Measurements from ENCODE around the gene GALR1.

GALR1 gene

DNA sequence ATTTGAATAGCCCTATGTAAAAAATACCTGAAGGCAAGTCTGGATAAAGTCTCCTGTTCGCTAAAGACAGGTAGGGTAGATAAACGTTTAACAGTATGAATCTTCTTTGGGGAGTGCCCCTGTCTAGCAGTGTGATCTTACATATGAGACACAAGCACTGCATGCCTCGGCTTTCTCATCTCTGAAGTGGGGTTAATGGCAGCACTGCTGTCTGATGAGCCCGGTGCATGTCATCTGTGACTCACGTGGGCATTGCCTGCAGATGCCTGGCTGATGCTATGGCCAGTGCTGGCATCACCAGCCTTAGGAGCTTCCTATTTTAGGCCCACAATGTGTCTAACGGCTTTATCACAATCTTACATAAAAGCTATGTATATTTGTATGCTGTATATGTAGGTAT is 50.1 kb downstream of the GALR1 start:
- DNase-seq (ENCODE audit: low spot score), result no peak
- in situ Hi-C loops (cut with MboI; ENCODE audit: low pct_unique_long_range_greater_than_20kb, low sequenced_read_pairs, unreplicated experiment), result no loop called here
- TF ChIP-seq, protein P1, sequence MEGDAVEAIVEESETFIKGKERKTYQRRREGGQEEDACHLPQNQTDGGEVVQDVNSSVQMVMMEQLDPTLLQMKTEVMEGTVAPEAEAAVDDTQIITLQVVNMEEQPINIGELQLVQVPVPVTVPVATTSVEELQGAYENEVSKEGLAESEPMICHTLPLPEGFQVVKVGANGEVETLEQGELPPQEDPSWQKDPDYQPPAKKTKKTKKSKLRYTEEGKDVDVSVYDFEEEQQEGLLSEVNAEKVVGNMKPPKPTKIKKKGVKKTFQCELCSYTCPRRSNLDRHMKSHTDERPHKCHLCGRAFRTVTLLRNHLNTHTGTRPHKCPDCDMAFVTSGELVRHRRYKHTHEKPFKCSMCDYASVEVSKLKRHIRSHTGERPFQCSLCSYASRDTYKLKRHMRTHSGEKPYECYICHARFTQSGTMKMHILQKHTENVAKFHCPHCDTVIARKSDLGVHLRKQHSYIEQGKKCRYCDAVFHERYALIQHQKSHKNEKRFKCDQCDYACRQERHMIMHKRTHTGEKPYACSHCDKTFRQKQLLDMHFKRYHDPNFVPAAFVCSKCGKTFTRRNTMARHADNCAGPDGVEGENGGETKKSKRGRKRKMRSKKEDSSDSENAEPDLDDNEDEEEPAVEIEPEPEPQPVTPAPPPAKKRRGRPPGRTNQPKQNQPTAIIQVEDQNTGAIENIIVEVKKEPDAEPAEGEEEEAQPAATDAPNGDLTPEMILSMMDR (IDR thresholded peaks at IDR 0.05; ENCODE audit: extremely low read depth, insufficient read depth, missing control alignments), result no peak

DNA sequence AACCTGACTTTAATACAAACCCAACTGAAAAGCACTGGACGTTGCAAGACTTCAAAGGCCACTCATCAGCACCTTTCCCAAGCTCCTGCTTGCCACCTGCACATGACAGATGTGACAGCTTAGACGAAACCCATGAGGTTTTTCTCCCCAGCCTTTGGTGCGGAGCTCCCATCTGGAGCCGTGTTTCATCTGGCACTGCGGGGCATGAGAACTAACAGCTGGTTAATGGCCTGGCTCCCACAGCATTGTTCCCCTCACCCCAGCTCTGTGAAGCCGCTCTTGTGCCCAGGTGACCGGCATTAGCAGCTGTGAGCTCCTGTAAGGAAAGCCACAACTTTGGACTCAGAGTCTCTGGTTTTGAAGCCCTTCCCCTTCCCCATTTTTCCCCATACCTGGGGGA is 50.9 kb downstream of the GALR1 start:
- in situ Hi-C loops (cut with MboI; ENCODE audit: low pct_unique_long_range_greater_than_20kb, low sequenced_read_pairs, unreplicated experiment), result no loop called here
- TF ChIP-seq, protein P1 (IDR thresholded peaks at IDR 0.05; ENCODE audit: extremely low read depth, insufficient read depth, missing control alignments), result no peak
- no peak for DNase-seq (ENCODE audit: low spot score)

DNA sequence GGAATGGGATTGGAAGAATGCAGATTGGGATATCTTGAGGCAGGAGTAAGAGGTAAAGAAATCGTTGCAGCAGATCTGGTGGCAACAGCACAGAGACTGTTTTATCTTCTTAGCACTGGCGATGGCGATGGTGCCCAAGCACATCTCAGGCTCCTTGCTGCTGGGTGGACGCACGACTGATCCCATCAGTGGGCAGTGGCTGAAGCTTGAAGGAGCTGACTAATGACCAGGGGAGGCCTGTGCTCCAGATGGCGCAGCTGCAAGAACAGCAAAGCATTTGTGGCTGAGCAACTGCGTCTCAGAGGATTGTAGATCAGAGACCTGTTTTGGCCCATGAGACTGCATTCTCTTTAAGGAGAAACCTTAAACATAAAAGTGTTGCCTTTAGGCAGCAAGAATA is 54.6 kb downstream of the GALR1 start:
- TF ChIP-seq, protein P1 (IDR thresholded peaks at IDR 0.05; ENCODE audit: extremely low read depth, insufficient read depth, missing control alignments), result no peak
- in situ Hi-C loops (cut with MboI; ENCODE audit: low pct_unique_long_range_greater_than_20kb, low sequenced_read_pairs, unreplicated experiment), result no loop called here
- DNase-seq (ENCODE audit: low spot score), result no peak

DNA sequence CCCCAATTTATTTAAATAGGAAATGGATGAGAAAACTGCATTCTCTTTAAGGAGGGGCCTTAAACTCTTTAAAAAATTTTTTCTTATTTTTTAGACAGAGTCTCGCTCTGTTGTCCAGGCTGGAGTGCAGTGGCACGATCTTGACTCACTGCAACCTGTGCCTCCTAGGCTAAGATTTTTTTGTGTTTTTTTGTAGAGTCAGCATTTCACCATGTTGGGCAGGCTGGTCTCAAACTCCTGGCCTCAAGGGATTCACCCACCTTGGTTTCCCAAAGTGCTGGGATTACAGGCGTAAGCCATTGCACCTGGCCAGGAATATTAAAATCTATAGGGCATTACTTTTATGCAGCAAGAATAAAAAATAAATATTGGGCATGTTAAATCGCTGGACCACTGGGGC is 56.0 kb downstream of the GALR1 start:
- in situ Hi-C loops (cut with MboI; ENCODE audit: low pct_unique_long_range_greater_than_20kb, low sequenced_read_pairs, unreplicated experiment), result no loop called here
- DNase-seq (ENCODE audit: low spot score), result no peak
- TF ChIP-seq, protein P1 (IDR thresholded peaks at IDR 0.05; ENCODE audit: extremely low read depth, insufficient read depth, missing control alignments), result no peak

DNA sequence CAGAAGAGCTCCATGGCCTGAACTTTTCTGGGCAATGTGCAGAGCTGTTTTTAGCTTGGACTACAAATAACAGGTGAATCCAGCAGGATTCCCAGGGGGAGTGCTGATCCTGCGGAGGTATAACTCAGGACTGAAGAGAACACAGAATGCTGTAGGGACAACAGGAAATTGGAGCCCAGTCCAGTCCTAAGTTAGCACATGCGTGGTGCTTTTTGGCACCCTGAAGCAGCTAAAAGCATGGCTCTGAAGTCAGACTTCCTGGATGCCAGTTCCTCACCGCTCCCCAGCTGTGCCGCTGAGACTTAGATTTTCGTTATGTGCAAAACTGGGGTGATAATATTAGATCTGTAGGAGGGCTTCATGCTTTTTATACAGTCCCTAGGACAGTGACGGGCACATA is 58.6 kb downstream of the GALR1 start:
- TF ChIP-seq, protein P1 (IDR thresholded peaks at IDR 0.05; ENCODE audit: extremely low read depth, insufficient read depth, missing control alignments), result no peak
- in situ Hi-C loops (cut with MboI; ENCODE audit: low pct_unique_long_range_greater_than_20kb, low sequenced_read_pairs, unreplicated experiment), result no loop called here
- DNase-seq (ENCODE audit: low spot score), result no peak

DNA sequence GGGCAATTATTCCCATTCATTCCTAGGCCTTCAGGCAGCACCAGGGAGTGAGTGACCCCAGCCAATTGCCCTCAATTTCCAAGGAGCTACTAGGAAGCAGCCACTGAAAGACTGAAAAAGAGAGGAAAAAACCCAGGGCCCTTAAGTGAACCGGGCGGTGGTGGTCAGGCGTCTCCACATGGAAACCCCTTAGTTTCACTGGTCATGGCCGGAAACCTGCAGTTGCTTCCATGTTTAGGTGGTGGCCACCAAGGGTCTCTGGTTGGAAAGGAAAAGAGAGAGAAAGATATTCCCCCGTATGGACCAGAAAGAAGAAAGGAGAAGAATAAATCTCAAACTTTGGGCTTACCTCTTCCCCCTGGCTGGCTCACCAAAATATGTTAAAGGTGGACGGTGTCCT is 64.9 kb downstream of the GALR1 start:
- TF ChIP-seq, protein P1 (IDR thresholded peaks at IDR 0.05; ENCODE audit: extremely low read depth, insufficient read depth, missing control alignments), result no peak
- in situ Hi-C loops (cut with MboI; ENCODE audit: low pct_unique_long_range_greater_than_20kb, low sequenced_read_pairs, unreplicated experiment), result no loop called here
- DNase-seq (ENCODE audit: low spot score), result no peak

DNA sequence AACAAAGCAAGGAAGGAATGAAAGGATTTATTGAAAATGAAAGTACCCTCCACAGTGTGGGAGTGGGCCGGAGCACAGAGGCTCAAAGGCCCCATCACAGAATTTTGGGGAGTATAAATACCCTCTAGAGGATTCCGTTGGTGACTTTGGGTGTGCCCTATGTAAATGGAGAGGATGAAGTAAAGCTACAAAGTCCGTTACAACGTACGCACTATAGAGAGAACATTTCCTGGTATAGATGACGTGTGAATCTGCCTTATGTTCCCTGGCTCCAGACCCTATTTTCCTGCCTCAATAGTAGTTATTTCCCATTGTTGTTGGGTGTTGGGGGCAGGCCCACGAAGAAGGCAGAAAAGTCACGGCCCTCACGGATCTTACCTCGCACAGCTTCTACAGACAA is 65.3 kb downstream of the GALR1 start:
- no peak for DNase-seq (ENCODE audit: low spot score)
- in situ Hi-C loops (cut with MboI; ENCODE audit: low pct_unique_long_range_greater_than_20kb, low sequenced_read_pairs, unreplicated experiment), result no loop called here
- TF ChIP-seq, protein P1 (IDR thresholded peaks at IDR 0.05; ENCODE audit: extremely low read depth, insufficient read depth, missing control alignments), result no peak
